Measurements from ENCODE around the gene RAD23B. TPM values are rescaled to one million over a fixed set of nuclear protein-coding genes. Genes with fewer than 3 reads are reported as not detected.

The RAD23B gene
- total RNA-seq, 2 donors from 2014 or later = 119 to 146 TPM

- no peak for TF ChIP-seq CTCF (IDR thresholded peaks at IDR 0.05)
- Histone ChIP-seq H3K27ac (no peak overlapping the region), H3K27me3 (no peaks in the 10 kb centered on the region), H3K9ac (ENCODE audit: low read depth in 2 of 2, low read length in 2 of 2) (no peak overlapping the region), H3K4me3 (no peak overlapping the region), H3K4me1 (no peaks in the 10 kb centered on the region), H3K36me3 (peaks cover 17% of the 10 kb centered on the region), H3K9me3 (no peaks in the 10 kb centered on the region)
- DNase-seq = no peak
- intact Hi-C loops (cut with DNase I) = no loop called here
Measured at GRCh38 chr9:107322643-107323042, 39.6 kb downstream of the RAD23B start.

DNA sequence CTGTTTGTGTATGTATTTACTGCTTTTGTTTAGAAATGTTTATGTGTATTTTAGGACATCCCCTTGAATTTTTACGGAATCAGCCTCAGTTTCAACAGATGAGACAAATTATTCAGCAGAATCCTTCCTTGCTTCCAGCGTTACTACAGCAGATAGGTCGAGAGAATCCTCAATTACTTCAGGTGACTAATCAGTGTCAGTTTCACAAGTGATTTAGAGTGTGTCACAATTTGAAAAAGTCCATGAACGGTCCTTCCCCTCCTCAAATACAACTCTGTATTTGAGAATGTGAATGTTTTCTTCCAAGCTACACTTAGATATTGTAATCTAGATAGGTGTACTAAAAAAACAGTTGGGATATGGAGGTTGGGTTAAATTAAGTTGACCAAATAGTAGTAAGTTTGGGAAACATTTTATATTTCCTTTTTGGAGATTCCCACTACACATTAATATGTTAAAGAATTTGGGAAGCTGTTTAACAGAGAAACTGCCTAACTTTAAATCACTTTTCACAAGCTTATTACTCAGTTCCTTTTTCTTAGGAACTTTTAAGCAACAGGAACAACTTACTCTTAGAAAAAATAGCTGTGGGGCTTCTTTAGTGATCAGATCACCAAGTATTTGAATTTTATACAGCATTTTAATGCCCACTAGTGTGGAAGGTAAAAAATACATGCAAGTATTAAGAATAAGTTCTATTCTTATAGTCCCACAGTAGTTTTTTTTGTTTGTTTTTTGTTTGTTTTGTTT is 40.9 kb downstream of the RAD23B start:
- no peak overlapping the region for H3K9ac ChIP-seq (ENCODE audit: low read depth in 2 of 2, low read length in 2 of 2)
- DNase-seq = no peak
- H3K9me3 ChIP-seq = no peaks in the 10 kb centered on the region
- no peak overlapping the region for H3K27ac ChIP-seq
- no peaks in the 10 kb centered on the region for H3K4me1 ChIP-seq
- H3K36me3 ChIP-seq = peaks cover 12% of the 10 kb centered on the region
- TF ChIP-seq CTCF (IDR thresholded peaks at IDR 0.05) = no peak
- no peaks in the 10 kb centered on the region for H3K27me3 ChIP-seq
- intact Hi-C loops (cut with DNase I) = no loop called here
- H3K4me3 ChIP-seq = no peak overlapping the region

- Histone ChIP-seq H3K9me3 (no peaks in the 10 kb centered on the region), H3K36me3 (peaks cover 12% of the 10 kb centered on the region), H3K4me3 (no peak overlapping the region), H3K27ac (no peak overlapping the region), H3K4me1 (no peaks in the 10 kb centered on the region), H3K27me3 (no peaks in the 10 kb centered on the region), H3K9ac (ENCODE audit: low read depth in 2 of 2, low read length in 2 of 2) (no peak overlapping the region)
- intact Hi-C loops (cut with DNase I) = no loop called here
- TF ChIP-seq CTCF (IDR thresholded peaks at IDR 0.05) = no peak
- no peak for DNase-seq
Measured at GRCh38 chr9:107325842-107326241, 42.8 kb downstream of the RAD23B start.

- H3K9me3 ChIP-seq = no peaks in the 10 kb centered on the region
- peaks cover 12% of the 10 kb centered on the region for H3K36me3 ChIP-seq
- DNase-seq = no peak
- H3K9ac ChIP-seq (ENCODE audit: low read depth in 2 of 2, low read length in 2 of 2) = no peak overlapping the region
- no peak overlapping the region for H3K4me3 ChIP-seq
- TF ChIP-seq CTCF (IDR thresholded peaks at IDR 0.05) = no peak
- H3K4me1 ChIP-seq = no peaks in the 10 kb centered on the region
- no peak overlapping the region for H3K27ac ChIP-seq
- intact Hi-C loops (cut with DNase I) = no loop called here
- no peaks in the 10 kb centered on the region for H3K27me3 ChIP-seq
Measured at GRCh38 chr9:107328510-107328909, 45.4 kb downstream of the RAD23B start.

DNA sequence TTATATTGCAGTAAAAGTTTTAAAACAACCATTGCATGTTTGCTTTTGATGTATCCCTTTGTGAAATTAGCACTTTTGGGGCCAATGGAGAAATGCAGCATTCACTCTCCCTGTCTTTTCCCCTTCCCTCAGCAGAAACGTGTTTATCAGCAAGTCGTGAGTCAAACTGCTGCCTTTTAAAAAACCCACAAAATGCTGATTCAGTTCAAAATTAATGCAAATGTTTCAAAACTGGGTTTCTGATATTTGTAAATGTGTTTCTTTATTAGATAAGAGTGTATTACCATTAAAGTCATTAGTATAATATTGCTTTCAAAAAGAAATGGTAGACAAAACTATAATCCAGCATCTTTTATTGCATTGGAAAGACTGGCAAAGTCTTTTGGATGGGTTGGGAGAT is 47.3 kb downstream of the RAD23B start:
- DNase-seq = no peak
- Histone ChIP-seq H3K4me1 (no peaks in the 10 kb centered on the region), H3K27me3 (no peaks in the 10 kb centered on the region), H3K36me3 (no peaks in the 10 kb centered on the region), H3K4me3 (no peak overlapping the region), H3K9ac (ENCODE audit: low read depth in 2 of 2, low read length in 2 of 2) (no peak overlapping the region), H3K9me3 (no peaks in the 10 kb centered on the region), H3K27ac (no peak overlapping the region)
- intact Hi-C loops (cut with DNase I) = no loop called here
- no peak for TF ChIP-seq CTCF (IDR thresholded peaks at IDR 0.05)

Measured in colonic mucosa (tissue), 4 donors.